ENCODE data around the gene NAA16.
"Not testable (repeated sequence)": the region's sequence is repeated elsewhere in the genome, so short reads cannot be mapped to it uniquely, and the experiment has no call there.

DNA sequence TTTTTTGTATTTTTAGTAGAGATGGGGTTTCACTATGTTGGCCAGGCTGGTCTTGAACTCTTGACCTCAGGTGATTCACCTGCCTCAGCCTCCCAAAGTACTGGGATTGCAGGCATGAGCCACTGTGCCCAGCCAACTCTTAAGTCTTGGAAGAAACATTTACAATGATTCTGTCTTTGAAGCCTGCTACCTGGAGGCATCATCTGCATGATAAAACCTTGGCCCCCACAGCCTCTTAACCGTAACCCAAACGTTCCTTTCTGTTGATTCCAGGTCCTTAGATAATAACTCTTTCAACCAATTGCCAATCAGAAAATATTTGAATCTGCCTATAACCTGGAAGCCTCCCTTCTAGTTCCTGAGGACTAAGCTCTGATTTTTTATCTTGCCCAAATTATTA, 31.9 kb upstream of the NAA16 start:
- not testable (repeated sequence) for TF ChIP-seq EP300, CTCF, POLR2A, POLR2AphosphoS5 (IDR thresholded peaks at IDR 0.05)

Measured in suprapubic skin (tissue), 4 donors.